Neural progenitor cell (in vitro differentiated cells): ENCODE results near the gene HOXA1. TPM values are rescaled to one million over a fixed set of nuclear protein-coding genes. Genes with fewer than 3 reads are reported as not detected.

Source experiments
- DNase-seq: peaks from one replicate; pipeline ENCODE4 v3.0.0-alpha.2; 2016; ENCODE audit warnings: low spot score
- H2AFZ ChIP-seq: fragments of 200-600 bp; sonication (generic); replicated peaks from 2 replicates; pipeline ENCODE4 v1.6.1; 2016; ENCODE audit warnings: antibody characterized with exemption
- H3F3A ChIP-seq: fragments of 200-600 bp; sonication (generic); 2 replicates; pipeline ENCODE4 v1.6.1; 2016; ENCODE audit warnings: antibody characterized with exemption, low read depth
- H3K27ac ChIP-seq: fragments of 200-600 bp; sonication (generic); 2 replicates; pipeline ENCODE4 v1.5.1; 2016; ENCODE audit warnings: mild to moderate bottlenecking
- H3K27me3 ChIP-seq: fragments of 200-600 bp; sonication (generic); 2 replicates; pipeline ENCODE4 v1.6.1; 2016; ENCODE audit warnings: mild to moderate bottlenecking, moderate library complexity
- H3K36me3 ChIP-seq: fragments of 200-600 bp; sonication (generic); 2 replicates; pipeline ENCODE4 v1.5.1; 2016
- H3K4me1 ChIP-seq: fragments of 200-600 bp; sonication (generic); 2 replicates; pipeline ENCODE4 v1.6.1; 2016; ENCODE audit warnings: mixed run types
- H3K4me2 ChIP-seq: fragments of 200-600 bp; sonication (generic); 2 replicates; pipeline ENCODE4 v1.6.1; 2016
- H3K4me3 ChIP-seq: fragments of 200-600 bp; sonication (generic); 2 replicates; pipeline ENCODE4 v1.5.1; 2016
- H3K79me2 ChIP-seq: fragments of 200-600 bp; sonication (generic); 2 replicates; pipeline ENCODE4 v1.6.1; 2016; ENCODE audit warnings: low read depth
- H3K9ac ChIP-seq: fragments of 200-600 bp; sonication (generic); 2 replicates; pipeline ENCODE4 v1.6.1; 2016
- H3K9me3 ChIP-seq: fragments of 200-600 bp; sonication (generic); 2 replicates; pipeline ENCODE4 v1.5.1; 2016; ENCODE audit warnings: low read depth
- H4K20me1 ChIP-seq: fragments of 200-600 bp; sonication (generic); 2 replicates; pipeline ENCODE4 v1.6.1; 2016; ENCODE audit warnings: low read depth
- H3K27ac Mint-ChIP-seq: 3 replicates; pipeline ENCODE4 v1.8.0; 2021; ENCODE audit warnings: mixed read lengths
- H3K27me3 Mint-ChIP-seq: 2 replicates; pipeline ENCODE4 v1.8.0; 2022; ENCODE audit warnings: low read depth, mild to moderate bottlenecking, inconsistent platforms, moderate library complexity, mixed read lengths; ENCODE audit not compliant: insufficient read depth
- H3K36me3 Mint-ChIP-seq: 3 replicates; pipeline ENCODE4 v1.8.0; 2021; ENCODE audit warnings: mixed read lengths
- H3K4me1 Mint-ChIP-seq: 3 replicates; pipeline ENCODE4 v1.8.0; 2021; ENCODE audit warnings: mixed read lengths
- H3K4me3 Mint-ChIP-seq: 3 replicates; pipeline ENCODE4 v1.8.0; 2021; ENCODE audit warnings: mild to moderate bottlenecking, moderate library complexity, mixed read lengths
- H3K9me3 Mint-ChIP-seq: 3 replicates; pipeline ENCODE4 v1.8.0; 2020; ENCODE audit warnings: mixed read lengths
- CTCF ChIP-seq: fragments of 200-600 bp; sonication (generic); IDR thresholded peaks from 2 replicates; pipeline ENCODE4 v1.5.1; 2017; ENCODE audit warnings: antibody characterized with exemption, mild to moderate bottlenecking
- EZH2 ChIP-seq: fragments of 200-600 bp; sonication (generic); IDR thresholded peaks from 2 replicates; pipeline ENCODE4 v1.6.1; 2017; ENCODE audit warnings: antibody characterized with exemption, mild to moderate bottlenecking, moderate library complexity
- EZH2phosphoT487 ChIP-seq: fragments of 200-600 bp; sonication (generic); IDR thresholded peaks from 2 replicates; pipeline ENCODE4 v1.6.1; 2017; ENCODE audit warnings: antibody characterized with exemption
- total RNA-seq: library from RNA; depleted of rRNA; stranded (reverse); fragments of >200 nt; gene quantifications from 2 replicates; pipeline ENCODE4 v1.2.3, GENCODE V29; 2015; ENCODE audit warnings: low replicate concordance

The HOXA1 gene
- total RNA-seq, 1 donor from 2014 or later = not detected

GRCh38 chr7:27118580-27118979 lies 22.8 kb upstream of the HOXA1 start:
- Mint-ChIP-seq H3K36me3 (no peaks in the 10 kb centered on the region), H3K4me3 (no peak overlapping the region), H3K27ac (no peak overlapping the region), H3K4me1 (no peaks in the 10 kb centered on the region), H3K9me3 (peaks cover 3% of the 10 kb centered on the region), H3K27me3 (peaks cover 93% of the 10 kb centered on the region)
- no peak for DNase-seq
- peaks cover 93% of the 10 kb centered on the region for H4K20me1 ChIP-seq
- no peak overlapping the region for H2AFZ ChIP-seq
- no peak overlapping the region for H3K4me3 ChIP-seq
- H3K79me2 ChIP-seq = no peaks in the 10 kb centered on the region
- peak; percentile 19 for TF ChIP-seq EZH2phosphoT487
- TF ChIP-seq EZH2 = peak; percentile 14
- TF ChIP-seq CTCF = no peak
- H3K4me1 ChIP-seq = no peaks in the 10 kb centered on the region
- no peaks in the 10 kb centered on the region for H3K9me3 ChIP-seq
- H3K27ac ChIP-seq = no peak overlapping the region
- H3K27me3 ChIP-seq = peaks cover 100% of the 10 kb centered on the region
- no peak overlapping the region for H3K4me2 ChIP-seq
- no peaks in the 10 kb centered on the region for H3F3A ChIP-seq
- H3K36me3 ChIP-seq = no peaks in the 10 kb centered on the region
- H3K9ac ChIP-seq = no peak overlapping the region

GRCh38 chr7:27117887-27118491 lies 22.2 kb upstream of the HOXA1 start:
- peaks cover 3% of the 10 kb centered on the region for H3K9me3 Mint-ChIP-seq
- no peak overlapping the region for H3K27ac Mint-ChIP-seq
- H3K9me3 ChIP-seq = no peaks in the 10 kb centered on the region
- no peaks in the 10 kb centered on the region for H3K79me2 ChIP-seq
- no peak overlapping the region for H3K4me3 Mint-ChIP-seq
- H3K36me3 Mint-ChIP-seq = no peaks in the 10 kb centered on the region
- H3K27me3 Mint-ChIP-seq = peaks cover 91% of the 10 kb centered on the region
- H3K36me3 ChIP-seq = no peaks in the 10 kb centered on the region
- no peak overlapping the region for H3K9ac ChIP-seq
- peaks cover 100% of the 10 kb centered on the region for H3K27me3 ChIP-seq
- no peak for DNase-seq
- H2AFZ ChIP-seq = no peak overlapping the region
- peaks cover 93% of the 10 kb centered on the region for H4K20me1 ChIP-seq
- no peak overlapping the region for H3K4me2 ChIP-seq
- no peak overlapping the region for H3K27ac ChIP-seq
- peaks cover 5% of the 10 kb centered on the region for H3F3A ChIP-seq
- no peak overlapping the region for H3K4me3 ChIP-seq
- TF ChIP-seq EZH2 (peak; percentile 91), CTCF (no peak), EZH2phosphoT487 (peak; percentile 35)
- H3K4me1 ChIP-seq = no peaks in the 10 kb centered on the region
- H3K4me1 Mint-ChIP-seq = no peaks in the 10 kb centered on the region

- Histone ChIP-seq H3K4me3 (no peak overlapping the region), H3K4me1 (no peaks in the 10 kb centered on the region), H3K79me2 (no peaks in the 10 kb centered on the region), H3K9ac (no peak overlapping the region), H3K4me2 (no peak overlapping the region), H4K20me1 (peaks cover 93% of the 10 kb centered on the region), H3K36me3 (no peaks in the 10 kb centered on the region), H3K27ac (no peak overlapping the region), H3K9me3 (no peaks in the 10 kb centered on the region), H3F3A (peaks cover 13% of the 10 kb centered on the region), H2AFZ (no peak overlapping the region), H3K27me3 (peaks cover 100% of the 10 kb centered on the region)
- no peak for TF ChIP-seq EZH2phosphoT487
- no peak for TF ChIP-seq CTCF
- TF ChIP-seq EZH2 = peak; percentile 53
- Mint-ChIP-seq H3K9me3 (peaks cover 3% of the 10 kb centered on the region), H3K4me1 (no peaks in the 10 kb centered on the region), H3K36me3 (no peaks in the 10 kb centered on the region), H3K27ac (no peak overlapping the region), H3K27me3 (peaks cover 91% of the 10 kb centered on the region), H3K4me3 (no peak overlapping the region)
- no peak for DNase-seq
These were observed 21.4 kb upstream of the HOXA1 start for GRCh38 chr7:27116962-27117886.
